Activated CD8-positive, alpha-beta T cell treated with anti-CD3 and anti-CD28 coated beads for 36 hours (primary cell): ENCODE data around the gene ORMDL2. TPM values are rescaled to one million over a fixed set of nuclear protein-coding genes. Genes with fewer than 3 reads are reported as not detected.

ENCODE experiments used
- ATAC-seq: fragments of 200-7000 bp; cut with Tn5 transposase; one replicate; pipeline ENCODE4 v1.10.0; 2021; ENCODE audit warnings: mild to moderate bottlenecking, moderate library complexity
- CTCF ChIA-PET: fragments of 350-600 bp; sonication (Branson Sonifier 250); formaldehyde crosslinking; loops from one replicate; lab custom pipeline; 2021; ENCODE audit warnings: antibody characterized with exemption; lab: Charles Lee
- POLR2A ChIA-PET: fragments of 350-600 bp; sonication (Branson Sonifier 250); formaldehyde crosslinking; loops from one replicate; lab custom pipeline; 2021; ENCODE audit warnings: antibody characterized with exemption; lab: Charles Lee
- DNase-seq: peaks from one replicate; pipeline ENCODE4 v3.0.0-alpha.2; 2020
- H3K27ac Mint-ChIP-seq: one replicate; pipeline ENCODE4 v1.8.0; 2021; ENCODE audit warnings: mild to moderate bottlenecking, mixed read lengths
- H3K27me3 Mint-ChIP-seq: one replicate; pipeline ENCODE4 v1.8.0; 2021; ENCODE audit warnings: mixed read lengths
- H3K36me3 Mint-ChIP-seq: one replicate; pipeline ENCODE4 v1.8.0; 2021; ENCODE audit warnings: low read depth, mixed read lengths
- H3K4me1 Mint-ChIP-seq: one replicate; pipeline ENCODE4 v1.8.0; 2021; ENCODE audit warnings: low read depth, mixed read lengths
- H3K4me3 Mint-ChIP-seq: one replicate; pipeline ENCODE4 v1.8.0; 2021; ENCODE audit warnings: mild to moderate bottlenecking, moderate library complexity, mixed read lengths
- H3K9me3 Mint-ChIP-seq: one replicate; pipeline ENCODE4 v1.8.0; 2021; ENCODE audit warnings: mixed read lengths
- CTCF ChIP-seq: fragments of 200-600 bp; IDR thresholded peaks from one replicate; pipeline ENCODE4 v1.8.0; 2022; ENCODE audit warnings: antibody characterized with exemption, mild to moderate bottlenecking
- intact Hi-C: fragments of 100-400 bp; cut with micrococcal nuclease; formaldehyde crosslinking; loops from one replicate; pipeline ENCODE4 v1.10.0; 2022
- total RNA-seq, 2 experiments: library from RNA; stranded (reverse); gene quantifications; one replicate each; pipeline ENCODE4 v1.2.3, GENCODE V29; 2021

Gene ORMDL2
- total RNA-seq, 2 experiments from 2014 or later, result 24.2 to 27.0 TPM

- Mint-ChIP-seq H3K27me3 (no peaks in the 10 kb centered on the region), H3K36me3 (peaks cover 29% of the 10 kb centered on the region), H3K9me3 (no peaks in the 10 kb centered on the region), H3K4me3 (peak overlapping the region; percentile 97), H3K27ac (peak overlapping the region; percentile 93), H3K4me1 (peaks cover 50% of the 10 kb centered on the region)
- ATAC-seq (no peak), DNase-seq (no peak)
- ChIA-PET POLR2A (interaction anchor here (2.1 to 4.9 kb wide), 2 partner anchors 12 to 99 kb away, joined by 9 to 20 read pairs; partner anchors contain the start of genes CD63 and SARNP), CTCF (interaction anchor here (2.4 to 3.9 kb wide), 3 partner anchors 9 to 111 kb away, joined by 19 to 31 read pairs (median 24); partner anchors contain the start of genes ORMDL2, PYM1 and SARNP)
- intact Hi-C loops, result loop anchor here (2.0 kb wide), 1 partner anchor 98 kb away; the partner anchor contains the start of gene PYM1
- no peak for TF ChIP-seq CTCF
Measured at GRCh38 chr12:55828357-55828756, 10.5 kb downstream of the ORMDL2 start.

GRCh38 chr12:55829967-55830600, 12.2 kb downstream of the ORMDL2 start:
- ATAC-seq (peak; percentile 26), DNase-seq (peak; percentile 61)
- peak overlapping the region; percentile 97 for H3K4me3 Mint-ChIP-seq
- no peak for TF ChIP-seq CTCF
- peaks cover 44% of the 10 kb centered on the region for H3K4me1 Mint-ChIP-seq
- intact Hi-C loops, result loop anchor here (2.0 kb wide), 1 partner anchor 97 kb away; the partner anchor contains the start of gene PYM1
- H3K27ac Mint-ChIP-seq, result peak overlapping the region; percentile 93
- H3K9me3 Mint-ChIP-seq, result no peaks in the 10 kb centered on the region
- H3K27me3 Mint-ChIP-seq, result no peaks in the 10 kb centered on the region
- POLR2A ChIA-PET, result interaction anchor here (0.6 to 4.9 kb wide), 22 partner anchors 10 to 1268 kb away, joined by 3 to 20 read pairs (median 4); partner anchors contain the start of genes CD63, MMP19 and SARNP
- peaks cover 26% of the 10 kb centered on the region for H3K36me3 Mint-ChIP-seq
- CTCF ChIA-PET, result interaction anchor here (0.5 to 3.9 kb wide), 9 partner anchors 11 to 109 kb away, joined by 3 to 31 read pairs (median 5); partner anchors contain the start of genes ORMDL2, PYM1 and SARNP

- ATAC-seq (no peak), DNase-seq (peak; percentile 69)
- POLR2A ChIA-PET, result interaction anchor here (0.6 to 4.9 kb wide), 16 partner anchors 10 to 356 kb away, joined by 3 to 20 read pairs (median 5); partner anchors contain the start of genes CD63, PA2G4, RAB5B and SARNP
- peaks cover 23% of the 10 kb centered on the region for H3K36me3 Mint-ChIP-seq
- CTCF ChIA-PET, result interaction anchor here (0.8 to 3.9 kb wide), 9 partner anchors 12 to 110 kb away, joined by 3 to 31 read pairs (median 5); partner anchors contain the start of genes ORMDL2, PYM1 and SARNP
- H3K4me1 Mint-ChIP-seq, result peaks cover 40% of the 10 kb centered on the region
- no peak for TF ChIP-seq CTCF
- peak overlapping the region; percentile 93 for H3K27ac Mint-ChIP-seq
- H3K27me3 Mint-ChIP-seq, result no peaks in the 10 kb centered on the region
- intact Hi-C loops, result no loop called here
- no peaks in the 10 kb centered on the region for H3K9me3 Mint-ChIP-seq
- H3K4me3 Mint-ChIP-seq, result peak overlapping the region; percentile 97
Measured at GRCh38 chr12:55830601-55831446, 13.0 kb downstream of the ORMDL2 start.

GRCh38 chr12:55831447-55831815, 13.6 kb downstream of the ORMDL2 start:
- ATAC-seq (no peak), DNase-seq (no peak)
- POLR2A ChIA-PET, result interaction anchor here (1.1 to 3.0 kb wide), 8 partner anchors 9 to 273 kb away, joined by 3 to 19 read pairs (median 6); partner anchors contain the start of genes PA2G4 and RAB5B
- Mint-ChIP-seq H3K27ac (peak overlapping the region; percentile 43), H3K4me1 (peaks cover 35% of the 10 kb centered on the region), H3K36me3 (peaks cover 18% of the 10 kb centered on the region), H3K4me3 (peak overlapping the region; percentile 97), H3K27me3 (no peaks in the 10 kb centered on the region), H3K9me3 (no peaks in the 10 kb centered on the region)
- CTCF ChIA-PET, result interaction anchor here (0.8 to 3.9 kb wide), 7 partner anchors 12 to 109 kb away, joined by 3 to 31 read pairs (median 5); partner anchors contain the start of genes ORMDL2, PYM1 and SARNP
- intact Hi-C loops, result no loop called here
- no peak for TF ChIP-seq CTCF
